GM19239 (cell line): ENCODE data around the gene LAMA2.
"Not testable (repeated sequence)": the region's sequence is repeated elsewhere in the genome, so short reads cannot be mapped to it uniquely, and the experiment has no call there.

Experiments used
- DNase-seq: peaks from one replicate; pipeline ENCODE4 v3.0.0; 2011; ENCODE audit warnings: low spot score; ENCODE audit not compliant: insufficient read length
- FAIRE-seq: peaks from 2 replicates; lab custom pipeline; 2011; peaks lifted over from hg19 to GRCh38; lab: Jason Lieb, UNC

The LAMA2 gene

DNA sequence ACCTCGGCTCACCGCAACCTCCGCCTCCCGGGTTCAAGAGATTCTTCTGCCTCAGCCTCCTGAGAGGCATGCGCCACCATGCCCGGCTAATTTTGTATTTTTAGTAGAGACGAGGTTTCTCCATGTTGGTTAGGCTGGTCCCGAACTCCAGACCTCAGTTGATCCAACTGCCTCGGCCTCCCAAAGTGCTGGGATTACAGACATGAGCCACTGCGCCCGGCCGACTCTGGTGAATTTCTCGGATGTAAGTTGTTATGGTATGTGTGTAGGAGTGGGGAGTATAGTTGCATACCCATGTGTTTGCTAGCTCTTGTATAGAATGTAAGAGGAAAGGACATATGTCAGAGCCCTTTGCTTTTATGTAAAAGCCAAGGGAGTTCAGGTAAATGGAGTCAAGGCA, 170.2 kb downstream of the LAMA2 start:
- not testable (repeated sequence) for FAIRE-seq, DNase-seq

GRCh38 chr6:129055796-129056195, 172.9 kb downstream of the LAMA2 start:
- DNase-seq = no peak
- FAIRE-seq = no peak

- no peak for FAIRE-seq
- DNase-seq = no peak
Measured at GRCh38 chr6:129059650-129060049, 176.7 kb downstream of the LAMA2 start.

DNA sequence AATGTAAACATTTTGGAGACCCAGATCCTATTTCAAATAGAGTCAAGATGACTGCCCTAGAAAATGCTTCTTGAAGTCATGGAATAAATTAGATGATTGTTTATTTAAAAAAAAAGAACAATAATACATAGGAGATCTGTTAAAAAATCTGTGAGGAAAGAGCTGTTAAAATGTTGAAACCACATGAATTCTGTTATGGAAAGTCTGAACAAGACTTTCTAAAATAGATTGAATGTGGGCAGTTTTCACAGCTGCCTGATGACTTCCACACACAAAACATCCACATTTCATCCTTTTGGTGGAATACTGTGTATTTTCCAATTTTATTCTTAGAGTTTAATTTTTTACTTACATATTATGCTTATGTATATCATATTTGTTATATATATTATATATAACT, 186.1 kb downstream of the LAMA2 start:
- FAIRE-seq (no peak), DNase-seq (no peak)

DNA sequence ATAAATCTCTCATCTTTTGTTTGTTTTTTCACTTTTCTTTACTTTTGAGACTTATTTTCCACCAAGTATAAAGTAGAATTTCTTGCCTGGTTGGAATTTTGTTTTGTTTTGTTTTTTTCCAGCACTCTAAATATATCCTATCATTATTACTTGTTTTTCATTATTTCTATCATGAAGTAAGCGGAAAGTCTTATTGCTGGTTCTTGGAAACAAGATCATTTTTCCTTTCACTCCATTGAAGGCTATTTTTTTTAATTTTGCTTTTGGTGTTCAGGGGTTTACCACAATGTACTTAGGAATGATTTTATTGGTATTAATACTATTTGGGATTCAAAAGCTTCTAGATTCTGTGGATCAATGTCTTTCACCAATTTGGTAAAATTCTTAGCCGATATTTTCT, 190.1 kb downstream of the LAMA2 start:
- DNase-seq (no peak), FAIRE-seq (no peak)

GRCh38 chr6:129073691-129074395, 190.9 kb downstream of the LAMA2 start:
- DNase-seq = no peak

GRCh38 chr6:129084406-129084805, 201.5 kb downstream of the LAMA2 start:
- no peak for FAIRE-seq
- no peak for DNase-seq

More at GRCh38 chr6:129073691-129074395, 190.9 kb downstream of the LAMA2 start:
- FAIRE-seq = no peak

- DNase-seq, FAIRE-seq: not testable (repeated sequence)
Measured at GRCh38 chr6:129088481-129088880, 205.5 kb downstream of the LAMA2 start.

GRCh38 chr6:129089357-129089756, 206.4 kb downstream of the LAMA2 start:
- FAIRE-seq = no peak
- no peak for DNase-seq

GRCh38 chr6:129094147-129094546, 211.2 kb downstream of the LAMA2 start:
- DNase-seq (no peak), FAIRE-seq (no peak)

DNA sequence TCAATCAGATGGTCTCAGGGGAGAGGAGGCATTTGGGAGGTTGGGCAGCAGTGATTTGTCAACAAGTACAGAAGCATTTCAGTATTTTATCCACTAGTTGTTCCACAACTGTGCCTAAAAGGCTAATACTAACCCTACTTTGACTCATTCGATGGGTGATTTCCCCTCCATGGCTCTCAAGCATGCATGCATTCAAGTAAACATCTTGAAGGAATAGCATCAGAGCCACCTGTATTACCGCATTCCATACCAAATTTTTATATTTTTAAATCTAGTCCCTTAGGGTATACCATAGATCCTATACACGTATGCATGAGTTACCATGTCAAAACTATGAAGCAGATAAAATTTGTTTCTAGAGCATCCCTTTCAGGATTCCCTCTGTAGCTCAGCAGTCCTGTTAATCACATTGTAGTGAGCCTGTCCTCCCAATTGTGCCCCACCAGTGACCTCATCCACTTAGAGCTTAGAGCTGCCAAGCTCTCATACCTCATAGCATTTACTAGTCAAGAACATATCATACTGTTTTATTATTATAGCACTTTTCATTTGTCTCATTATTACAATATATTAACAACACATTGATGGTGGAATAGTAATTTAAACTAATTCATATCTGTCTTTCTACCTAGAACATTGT, 213.8 kb downstream of the LAMA2 start:
- no peak for FAIRE-seq
- DNase-seq = no peak

DNA sequence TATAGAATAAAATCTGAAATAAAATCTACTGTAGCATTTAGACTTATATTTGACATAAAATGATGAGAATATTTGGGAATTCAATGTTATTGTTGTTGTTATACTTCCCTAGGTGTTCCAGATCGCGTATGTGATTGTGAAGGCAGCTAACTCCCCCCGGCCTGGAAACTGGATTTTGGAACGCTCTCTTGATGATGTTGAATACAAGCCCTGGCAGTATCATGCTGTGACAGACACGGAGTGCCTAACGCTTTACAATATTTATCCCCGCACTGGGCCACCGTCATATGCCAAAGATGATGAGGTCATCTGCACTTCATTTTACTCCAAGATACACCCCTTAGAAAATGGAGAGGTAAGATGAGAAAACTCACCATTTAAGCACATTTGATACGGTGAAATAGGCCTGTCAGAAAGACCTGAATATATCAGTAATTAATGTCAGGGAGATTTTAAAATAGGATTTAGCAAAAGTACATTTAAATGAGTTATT, 215.2 kb downstream of the LAMA2 start:
- FAIRE-seq (no peak), DNase-seq (no peak)

GRCh38 chr6:129099696-129100095, 216.8 kb downstream of the LAMA2 start:
- no peak for FAIRE-seq
- DNase-seq = no peak

DNA sequence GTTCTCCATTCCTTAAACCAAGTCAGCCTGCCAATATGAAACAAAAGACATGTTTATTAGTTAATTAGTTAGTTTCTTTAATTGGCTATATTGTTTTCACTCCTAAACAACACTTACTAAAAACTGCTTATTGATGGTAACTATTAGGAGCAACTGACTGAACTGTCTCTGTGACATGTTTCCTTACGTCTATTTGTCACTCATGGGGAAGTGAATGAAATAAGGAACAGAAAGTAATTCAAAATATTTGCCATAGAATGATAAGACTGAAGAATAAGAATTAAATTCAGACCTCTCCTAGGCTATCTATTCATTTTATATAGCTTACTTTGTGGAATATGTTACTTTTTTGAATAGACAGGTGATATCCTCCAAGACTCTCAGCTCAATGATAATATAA, 217.2 kb downstream of the LAMA2 start:
- no peak for FAIRE-seq

DNA sequence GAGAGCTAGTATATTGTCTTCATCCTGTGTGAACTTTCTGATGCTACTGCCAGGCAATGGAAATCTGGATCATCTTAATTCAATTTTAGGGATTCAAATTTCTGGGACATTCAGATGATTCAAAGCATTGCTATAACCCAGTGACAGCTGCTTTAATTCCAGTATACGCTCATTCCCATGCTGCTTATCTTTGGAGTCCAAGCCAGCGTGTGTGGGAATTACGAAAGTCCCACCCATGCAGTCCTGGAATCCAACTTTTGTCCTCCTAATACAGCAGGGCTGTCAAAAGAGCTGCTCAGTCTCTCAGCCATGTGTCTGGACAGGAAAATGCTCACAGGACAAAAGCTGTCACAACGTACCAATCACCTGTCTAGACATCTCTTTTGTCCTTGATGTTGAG, 219.8 kb downstream of the LAMA2 start:
- FAIRE-seq = no peak
- DNase-seq = no peak

More for the DNA sequence above, 217.2 kb downstream of the LAMA2 start:
- no peak for DNase-seq

DNA sequence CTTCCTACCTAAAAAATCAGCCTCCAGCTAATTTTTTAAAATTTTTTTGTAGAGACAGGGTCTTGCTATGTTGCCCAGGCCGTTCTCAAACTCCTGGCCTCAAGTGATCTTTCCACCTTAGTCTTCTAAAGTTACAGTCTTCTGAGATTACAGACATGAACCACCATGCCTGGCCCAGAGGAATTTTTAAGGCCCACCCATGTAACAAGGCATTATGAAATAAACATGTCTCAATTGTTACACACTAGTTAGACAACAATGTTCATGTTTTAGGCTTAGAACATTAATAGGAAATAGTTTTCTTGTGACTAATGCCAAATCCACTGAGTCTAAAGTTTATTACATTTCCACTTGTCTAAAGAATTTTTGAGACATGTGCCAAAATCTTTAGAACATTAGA, 221.2 kb downstream of the LAMA2 start:
- DNase-seq (no peak), FAIRE-seq (no peak)

GRCh38 chr6:129104560-129104959, 221.6 kb downstream of the LAMA2 start:
- DNase-seq (no peak), FAIRE-seq (no peak)

DNA sequence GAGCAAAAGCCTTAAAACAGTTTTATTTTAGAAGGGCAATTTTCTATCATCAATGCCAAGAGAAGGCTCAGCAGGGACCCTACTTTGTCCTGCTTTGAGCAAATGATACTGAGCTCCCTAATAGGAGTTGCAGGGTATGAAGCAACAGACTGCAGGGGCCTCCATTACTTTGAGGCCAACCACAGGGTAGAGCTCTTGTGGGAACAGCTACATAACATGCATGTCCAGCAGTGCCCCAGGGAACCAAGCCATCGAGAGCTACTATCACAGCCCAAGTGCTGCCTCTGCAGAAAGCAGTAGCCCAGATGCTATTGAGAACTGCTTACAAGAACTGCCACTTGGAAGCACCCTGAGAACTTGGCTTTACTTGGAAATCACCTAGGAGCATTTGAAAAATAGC, 222.1 kb downstream of the LAMA2 start:
- FAIRE-seq (no peak), DNase-seq (no peak)

DNA sequence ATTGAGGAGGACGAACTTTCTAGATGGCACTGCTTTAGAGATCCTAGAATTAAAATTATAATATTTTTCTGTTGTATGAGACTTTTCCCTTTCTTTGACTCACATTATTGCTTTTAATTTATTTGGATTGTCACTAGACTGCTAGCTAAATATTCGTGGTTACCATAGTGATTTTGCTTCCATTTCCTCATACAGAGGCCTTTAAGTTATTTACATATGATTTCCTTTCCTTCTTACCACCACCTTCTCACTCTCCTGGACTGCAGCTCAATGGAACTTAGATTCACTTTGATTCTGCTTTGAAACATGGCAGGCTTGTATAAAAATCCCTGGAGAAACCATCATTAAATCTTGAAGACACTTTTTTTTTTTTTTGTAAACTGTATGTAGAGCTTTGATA, 222.9 kb downstream of the LAMA2 start:
- DNase-seq (no peak), FAIRE-seq (no peak)

DNA sequence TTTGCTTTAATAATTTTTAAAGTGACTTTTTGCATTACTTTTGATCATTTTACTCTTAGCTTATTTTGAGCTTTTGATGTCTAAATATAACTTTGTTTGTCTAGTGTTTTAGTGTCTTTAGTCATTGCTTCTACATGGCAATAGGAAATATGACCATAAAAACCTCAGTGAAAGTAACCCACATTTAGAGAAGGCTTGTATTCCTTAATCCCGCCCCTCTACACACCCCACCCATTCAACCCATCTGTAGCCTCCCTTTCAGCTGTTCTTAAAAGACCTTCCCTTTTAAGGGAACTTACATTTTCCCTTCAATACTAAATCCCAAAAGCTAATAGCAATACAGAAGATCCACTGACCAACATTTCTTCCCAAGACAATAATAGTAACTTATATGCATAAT, 225.4 kb downstream of the LAMA2 start:
- no peak for FAIRE-seq
- DNase-seq = no peak

GRCh38 chr6:129110690-129111343, 227.9 kb downstream of the LAMA2 start:
- DNase-seq (no peak), FAIRE-seq (no peak)
